Measurements from ENCODE around the gene ATP5MC2.
"Not testable (repeated sequence)": the region's sequence is repeated elsewhere in the genome, so short reads cannot be mapped to it uniquely, and the experiment has no call there.

Gene ATP5MC2

GRCh38 chr12:53652366-53652765 is 23.5 kb downstream of the ATP5MC2 start:
- H3K4me3 ChIP-seq (ENCODE audit: low read depth, low read length, poor library complexity, severe bottlenecking), result no peak overlapping the region
- no peaks in the 10 kb centered on the region for H3K36me3 ChIP-seq (ENCODE audit: insufficient read depth, low read length)
- no peaks in the 10 kb centered on the region for H3K4me1 ChIP-seq (ENCODE audit: insufficient read depth, low read length, severe bottlenecking)
- no peaks in the 10 kb centered on the region for H3K79me2 ChIP-seq (ENCODE audit: insufficient read depth, low read length)
- H3K27me3 ChIP-seq (ENCODE audit: insufficient read depth, low read length), result no peaks in the 10 kb centered on the region
- TF ChIP-seq CTCF (IDR thresholded peaks at IDR 0.05; ENCODE audit: low read length) (no peak), EZH2 (IDR thresholded peaks at IDR 0.05; ENCODE audit: borderline replicate concordance, low read length) (no peak)
- H3K9me3 ChIP-seq (ENCODE audit: low read length), result no peaks in the 10 kb centered on the region
- H4K20me1 ChIP-seq (ENCODE audit: insufficient read depth, low read length), result no peaks in the 10 kb centered on the region
- no peak overlapping the region for H3K9ac ChIP-seq (ENCODE audit: low read length)
- no peak overlapping the region for H3K27ac ChIP-seq (ENCODE audit: low read depth, low read length, poor library complexity, severe bottlenecking)
- no peaks in the 10 kb centered on the region for H3K9me2 ChIP-seq (ENCODE audit: low read depth, low read length)
- no peak overlapping the region for H3K4me2 ChIP-seq (ENCODE audit: low read length)
- H3F3A ChIP-seq (ENCODE audit: insufficient read depth, low read length), result no peaks in the 10 kb centered on the region
- no peak overlapping the region for H2AFZ ChIP-seq (ENCODE audit: low read length)

- Histone ChIP-seq H3K9me3 (ENCODE audit: low read length) (no peaks in the 10 kb centered on the region), H2AFZ (ENCODE audit: low read length) (no peak overlapping the region), H3K79me2 (ENCODE audit: insufficient read depth, low read length) (no peaks in the 10 kb centered on the region), H3K4me2 (ENCODE audit: low read length) (no peak overlapping the region), H3K9ac (ENCODE audit: low read length) (no peak overlapping the region), H3F3A (ENCODE audit: insufficient read depth, low read length) (no peaks in the 10 kb centered on the region), H4K20me1 (ENCODE audit: insufficient read depth, low read length) (no peaks in the 10 kb centered on the region), H3K9me2 (ENCODE audit: low read depth, low read length) (no peaks in the 10 kb centered on the region), H3K27me3 (ENCODE audit: insufficient read depth, low read length) (no peaks in the 10 kb centered on the region), H3K36me3 (ENCODE audit: insufficient read depth, low read length) (no peaks in the 10 kb centered on the region), H3K4me1 (ENCODE audit: insufficient read depth, low read length, severe bottlenecking) (no peaks in the 10 kb centered on the region), H3K27ac (ENCODE audit: low read depth, low read length, poor library complexity, severe bottlenecking) (no peak overlapping the region), H3K4me3 (ENCODE audit: low read depth, low read length, poor library complexity, severe bottlenecking) (no peak overlapping the region)
- TF ChIP-seq CTCF (IDR thresholded peaks at IDR 0.05; ENCODE audit: low read length) (no peak), EZH2 (IDR thresholded peaks at IDR 0.05; ENCODE audit: borderline replicate concordance, low read length) (no peak)
Observed at GRCh38 chr12:53651737-53652136, 24.1 kb downstream of the ATP5MC2 start.

- not testable (repeated sequence) for H2AFZ ChIP-seq (ENCODE audit: low read length); H3K79me2 ChIP-seq (ENCODE audit: insufficient read depth, low read length); H3K4me1 ChIP-seq (ENCODE audit: insufficient read depth, low read length, severe bottlenecking); H4K20me1 ChIP-seq (ENCODE audit: insufficient read depth, low read length); H3K4me2 ChIP-seq (ENCODE audit: low read length); H3K9ac ChIP-seq (ENCODE audit: low read length); H3F3A ChIP-seq (ENCODE audit: insufficient read depth, low read length); H3K27me3 ChIP-seq (ENCODE audit: insufficient read depth, low read length); H3K9me2 ChIP-seq (ENCODE audit: low read depth, low read length); H3K36me3 ChIP-seq (ENCODE audit: insufficient read depth, low read length); H3K27ac ChIP-seq (ENCODE audit: low read depth, low read length, poor library complexity, severe bottlenecking); H3K4me3 ChIP-seq (ENCODE audit: low read depth, low read length, poor library complexity, severe bottlenecking); H3K9me3 ChIP-seq (ENCODE audit: low read length)
Observed at GRCh38 chr12:53646300-53646699, 29.6 kb downstream of the ATP5MC2 start.

GRCh38 chr12:53645165-53645564 is 30.7 kb downstream of the ATP5MC2 start:
- Histone ChIP-seq H4K20me1 (ENCODE audit: insufficient read depth, low read length) (no peaks in the 10 kb centered on the region), H2AFZ (ENCODE audit: low read length) (no peak overlapping the region), H3K9me2 (ENCODE audit: low read depth, low read length) (no peaks in the 10 kb centered on the region), H3K9me3 (ENCODE audit: low read length) (no peaks in the 10 kb centered on the region), H3F3A (ENCODE audit: insufficient read depth, low read length) (no peaks in the 10 kb centered on the region), H3K9ac (ENCODE audit: low read length) (no peak overlapping the region), H3K79me2 (ENCODE audit: insufficient read depth, low read length) (no peaks in the 10 kb centered on the region), H3K27me3 (ENCODE audit: insufficient read depth, low read length) (no peaks in the 10 kb centered on the region), H3K4me1 (ENCODE audit: insufficient read depth, low read length, severe bottlenecking) (no peaks in the 10 kb centered on the region), H3K4me3 (ENCODE audit: low read depth, low read length, poor library complexity, severe bottlenecking) (no peak overlapping the region), H3K36me3 (ENCODE audit: insufficient read depth, low read length) (no peaks in the 10 kb centered on the region; the same call in 1 of the 2 replicates), H3K27ac (ENCODE audit: low read depth, low read length, poor library complexity, severe bottlenecking) (no peak overlapping the region), H3K4me2 (ENCODE audit: low read length) (no peak overlapping the region)
- TF ChIP-seq EZH2 (IDR thresholded peaks at IDR 0.05; ENCODE audit: borderline replicate concordance, low read length) (no peak), CTCF (IDR thresholded peaks at IDR 0.05; ENCODE audit: low read length) (no peak)
